Measurements from ENCODE around the gene PRKCA. TPM values are rescaled to one million over a fixed set of nuclear protein-coding genes. Genes with fewer than 3 reads are reported as not detected.
A peak's percentile ranks its signal among the peaks of the same experiment; 100 is the strongest.

The PRKCA gene
- total and polyA plus RNA-seq, 2 of the 13 experiments (the other 11 are each of a cell fraction or from before 2014, with no cell fraction given), result 18.5 to 21.5 TPM

DNA sequence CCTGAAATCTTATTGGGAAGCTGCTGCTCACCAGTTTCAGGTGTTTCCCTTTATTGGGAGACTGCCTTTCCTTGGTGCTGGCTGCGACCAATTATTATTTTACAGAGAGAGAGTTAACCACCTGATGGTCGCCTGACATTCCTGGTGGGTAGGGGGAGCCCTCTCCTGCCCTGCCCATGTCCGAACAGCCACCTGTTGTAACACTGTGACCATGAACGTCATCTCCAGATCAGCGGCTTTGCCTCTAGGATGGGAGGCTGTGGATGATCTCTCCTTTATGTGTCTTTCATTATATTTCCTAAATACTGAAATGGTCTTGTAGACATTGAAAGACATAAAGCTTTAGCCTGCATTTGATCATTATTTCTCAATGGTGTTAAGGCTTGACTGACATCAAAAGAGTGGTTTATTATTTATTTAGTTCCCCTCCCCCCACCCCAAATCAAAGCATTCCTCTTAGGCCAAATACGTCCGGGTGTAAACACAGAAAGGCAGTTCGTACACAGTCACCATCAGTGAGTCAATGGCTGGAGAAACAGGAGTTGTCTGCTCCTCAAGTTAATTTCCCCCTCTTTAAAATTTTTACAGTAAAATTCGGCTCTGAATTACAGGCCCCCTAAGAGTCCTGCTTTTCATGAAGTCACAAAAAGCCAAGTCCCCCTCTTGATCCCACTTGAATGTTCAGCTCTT is 474.7 kb downstream of the PRKCA start (continued):
- TF ChIP-seq ZNF34 (CRISPR knock-in tag; IDR thresholded peaks at IDR 0.05; ENCODE audit: borderline replicate concordance) (no peak), ZNF547 (CRISPR knock-in tag; IDR thresholded peaks at IDR 0.05) (no peak), ZNF143 (CRISPR knock-in tag; IDR thresholded peaks at IDR 0.05) (no peak), CHCHD3 (CRISPR knock-in tag; IDR thresholded peaks at IDR 0.05) (no peak), ETV5 (CRISPR knock-in tag; IDR thresholded peaks at IDR 0.05; ENCODE audit: borderline replicate concordance) (peak; percentile 52; the same call in 1 of the 2 replicates), ZNF777 (CRISPR knock-in tag; IDR thresholded peaks at IDR 0.05) (no peak), NCOA5 (CRISPR knock-in tag; IDR thresholded peaks at IDR 0.05) (no peak), SIX1 (CRISPR knock-in tag; IDR thresholded peaks at IDR 0.05; ENCODE audit: borderline replicate concordance) (no peak), IRX3 (CRISPR knock-in tag; IDR thresholded peaks at IDR 0.05; ENCODE audit: borderline replicate concordance, low read depth) (no peak), RELA (CRISPR knock-in tag; IDR thresholded peaks at IDR 0.05) (no peak), FOXC1 (CRISPR knock-in tag; IDR thresholded peaks at IDR 0.05; ENCODE audit: borderline replicate concordance) (no peak), HCFC1 (IDR thresholded peaks at IDR 0.05; ENCODE audit: low read depth, low read length) (no peak), TBX2 (CRISPR knock-in tag; IDR thresholded peaks at IDR 0.05; ENCODE audit: borderline replicate concordance) (peak; percentile 43; the same call in 1 of the 2 replicates), SOX5 (CRISPR knock-in tag; IDR thresholded peaks at IDR 0.05; ENCODE audit: borderline replicate concordance) (peak; percentile 29; the same call in 1 of the 2 replicates), CTCF (CRISPR knock-in tag; IDR thresholded peaks at IDR 0.05) (peak; percentile 27; the same call in 1 of the 2 replicates), DBP (CRISPR knock-in tag; IDR thresholded peaks at IDR 0.05; ENCODE audit: not compliant biosample characterization) (no peak), SALL1 (CRISPR knock-in tag; IDR thresholded peaks at IDR 0.05) (peak; percentile 30; the same call in 1 of the 2 replicates), CEBPZ (IDR thresholded peaks at IDR 0.05; ENCODE audit: low read length) (no peak), FOXA3 (CRISPR knock-in tag; IDR thresholded peaks at IDR 0.05) (peak; percentile 69; the same call in 1 of the 2 replicates), FOXA1 (IDR thresholded peaks at IDR 0.05) (0 out of 2 replicates have a peak, but pooled peaks have one; percentile 10), FOXA1 (CRISPR knock-in tag; IDR thresholded peaks at IDR 0.05) (no peak), PHB2 (IDR thresholded peaks at IDR 0.05; ENCODE audit: partially characterized antibody) (no peak), RFX1 (IDR thresholded peaks at IDR 0.05) (no peak)
- TF ChIP-seq, protein P1, sequence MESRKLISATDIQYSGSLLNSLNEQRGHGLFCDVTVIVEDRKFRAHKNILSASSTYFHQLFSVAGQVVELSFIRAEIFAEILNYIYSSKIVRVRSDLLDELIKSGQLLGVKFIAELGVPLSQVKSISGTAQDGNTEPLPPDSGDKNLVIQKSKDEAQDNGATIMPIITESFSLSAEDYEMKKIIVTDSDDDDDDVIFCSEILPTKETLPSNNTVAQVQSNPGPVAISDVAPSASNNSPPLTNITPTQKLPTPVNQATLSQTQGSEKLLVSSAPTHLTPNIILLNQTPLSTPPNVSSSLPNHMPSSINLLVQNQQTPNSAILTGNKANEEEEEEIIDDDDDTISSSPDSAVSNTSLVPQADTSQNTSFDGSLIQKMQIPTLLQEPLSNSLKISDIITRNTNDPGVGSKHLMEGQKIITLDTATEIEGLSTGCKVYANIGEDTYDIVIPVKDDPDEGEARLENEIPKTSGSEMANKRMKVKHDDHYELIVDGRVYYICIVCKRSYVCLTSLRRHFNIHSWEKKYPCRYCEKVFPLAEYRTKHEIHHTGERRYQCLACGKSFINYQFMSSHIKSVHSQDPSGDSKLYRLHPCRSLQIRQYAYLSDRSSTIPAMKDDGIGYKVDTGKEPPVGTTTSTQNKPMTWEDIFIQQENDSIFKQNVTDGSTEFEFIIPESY (CRISPR knock-in tag; IDR thresholded peaks at IDR 0.05), result 0 out of 2 replicates have a peak, but pooled peaks have one; percentile 55

Measured in HepG2 (cell line).